Myocyte (in vitro differentiated cells): ENCODE results near the gene ARL5A. TPM values are rescaled to one million over a fixed set of nuclear protein-coding genes. Genes with fewer than 3 reads are reported as not detected.
A peak's percentile ranks its signal among the peaks of the same experiment; 100 is the strongest.
"Not testable (repeated sequence)": the region's sequence is repeated elsewhere in the genome, so short reads cannot be mapped to it uniquely, and the experiment has no call there.

Experiments used
- DNase-seq: peaks from one replicate; pipeline ENCODE4 v3.0.0-alpha.2; 2012; ENCODE audit warnings: low read depth
- total RNA-seq: library from RNA; depleted of rRNA; stranded (reverse); fragments of >200 nt; gene quantifications from 2 replicates; pipeline ENCODE4 v1.2.3, GENCODE V29; 2014

ARL5A gene
- total RNA-seq, 1 donor from 2014 or later = 49.6 TPM

- DNase-seq = no peak
These were observed 32.5 kb downstream of the ARL5A start for GRCh38 chr2:151795646-151796240.

DNA sequence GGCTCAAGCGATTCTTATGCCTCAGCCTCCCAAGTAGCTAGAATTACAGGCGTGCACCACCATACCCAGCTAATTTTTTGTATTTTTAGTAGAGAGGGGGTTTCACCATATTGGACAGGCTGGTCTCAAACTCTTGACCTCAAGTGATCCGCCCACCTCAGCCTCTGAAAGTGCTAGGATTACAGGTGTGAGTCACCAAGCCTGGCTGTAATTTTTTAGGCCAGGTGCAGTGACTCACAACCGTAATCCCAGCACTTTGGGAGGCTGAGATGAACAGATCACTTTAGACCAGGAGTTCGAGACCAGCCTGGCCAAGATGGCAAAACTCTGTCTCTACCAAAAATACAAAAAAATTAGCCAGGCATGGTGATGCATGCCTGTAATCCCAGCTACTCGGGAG, 33.8 kb downstream of the ARL5A start:
- DNase-seq = not testable (repeated sequence)

GRCh38 chr2:151793123-151793522, 35.1 kb downstream of the ARL5A start:
- DNase-seq = no peak

DNA sequence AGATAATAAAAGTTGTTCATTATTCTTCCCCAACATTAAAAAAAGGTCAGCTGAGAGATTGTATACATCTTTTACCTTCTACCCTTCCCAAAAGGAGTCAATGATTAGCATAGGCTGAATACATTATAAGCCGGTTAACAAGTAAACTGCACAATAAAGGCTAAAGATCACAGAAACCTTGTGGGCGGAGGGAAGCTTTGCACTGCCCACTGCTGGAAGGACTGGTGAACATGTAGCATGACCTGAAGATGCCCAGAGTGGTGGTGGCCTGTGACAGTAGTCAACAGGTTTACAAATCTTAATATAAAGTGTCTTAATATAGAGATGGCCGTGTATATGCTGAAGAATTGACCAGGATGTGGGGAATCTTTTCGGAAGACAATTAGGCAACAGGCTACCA, 35.6 kb downstream of the ARL5A start:
- DNase-seq = no peak

GRCh38 chr2:151791545-151791944, 36.7 kb downstream of the ARL5A start:
- no peak for DNase-seq

DNA sequence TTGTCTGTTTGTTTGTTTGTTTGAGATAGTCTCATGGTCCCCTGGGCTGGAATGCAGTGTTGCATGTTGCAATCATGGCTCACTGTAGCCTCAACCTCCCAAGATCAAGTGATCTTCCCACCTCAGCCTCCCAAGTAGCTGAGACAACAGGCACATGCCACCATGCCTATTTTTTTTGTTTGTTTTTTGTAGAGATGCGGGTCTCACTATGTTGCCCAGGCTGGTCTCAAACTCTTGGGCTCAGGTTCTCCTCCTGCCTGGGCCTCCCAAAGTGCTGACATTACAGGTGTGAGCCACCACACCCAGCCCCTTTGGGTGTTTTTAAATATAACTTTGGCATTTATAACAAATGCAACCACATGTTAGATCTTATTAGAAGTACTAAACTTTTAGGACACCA, 37.5 kb downstream of the ARL5A start:
- no peak for DNase-seq

DNA sequence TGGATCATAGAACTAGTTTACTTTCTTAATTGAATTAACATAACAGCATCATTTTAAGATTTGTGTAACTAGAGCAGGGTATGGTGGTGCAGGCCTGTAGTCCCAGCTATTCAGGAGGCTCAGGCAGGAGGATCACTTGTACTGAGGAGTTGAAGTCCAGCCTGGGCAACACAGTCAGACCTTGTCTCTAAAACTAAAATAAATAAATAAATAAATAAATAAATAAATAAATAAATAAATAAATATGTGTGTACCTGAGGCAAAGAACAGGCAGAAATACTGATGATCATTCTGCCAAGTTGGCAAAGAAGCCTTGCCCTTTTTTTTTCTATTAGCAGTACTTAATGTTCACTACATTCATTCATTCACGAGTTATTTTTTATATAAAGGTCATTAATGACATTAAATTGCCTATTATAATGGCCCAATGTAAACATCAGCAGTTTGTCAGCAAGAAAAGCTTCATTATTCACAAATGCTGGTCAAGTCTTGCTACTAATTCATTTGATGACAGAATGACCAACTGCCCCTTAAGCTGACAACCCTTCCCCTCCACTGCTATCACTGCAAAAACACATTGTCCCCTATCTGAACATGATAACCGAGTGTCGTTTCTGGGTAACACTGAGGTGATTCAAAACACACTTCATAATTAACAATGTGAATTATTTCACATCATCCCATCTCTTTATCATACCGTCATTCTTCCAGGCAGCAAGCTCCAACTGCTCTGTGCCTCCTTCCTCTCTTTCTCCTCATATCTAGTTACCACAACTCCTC, 39.0 kb downstream of the ARL5A start:
- DNase-seq = no peak

- peak; percentile 96 for DNase-seq
These were observed 41.7 kb downstream of the ARL5A start for GRCh38 chr2:151786483-151786882.

- DNase-seq = no peak
These were observed 42.1 kb downstream of the ARL5A start for GRCh38 chr2:151786077-151786476.

DNA sequence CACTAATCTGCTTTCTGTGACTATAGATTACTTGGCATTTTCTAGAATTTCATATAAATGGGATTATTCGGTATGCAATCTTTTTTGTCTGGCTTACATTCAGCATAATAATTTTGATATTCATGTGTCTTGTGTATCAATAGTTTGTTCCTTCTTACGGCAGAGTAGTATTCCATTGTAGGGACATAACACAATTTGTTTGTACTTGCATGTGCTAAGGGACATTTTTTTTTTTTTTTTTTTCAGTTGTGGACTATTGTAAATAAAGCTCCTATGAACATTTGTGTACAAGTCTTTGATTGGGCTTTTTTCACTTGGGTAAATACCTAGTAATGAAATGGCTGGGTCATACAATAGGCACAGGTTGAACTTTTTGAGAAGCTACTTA, 45.1 kb downstream of the ARL5A start:
- no peak for DNase-seq

GRCh38 chr2:151782378-151783132, 45.7 kb downstream of the ARL5A start:
- no peak for DNase-seq

DNA sequence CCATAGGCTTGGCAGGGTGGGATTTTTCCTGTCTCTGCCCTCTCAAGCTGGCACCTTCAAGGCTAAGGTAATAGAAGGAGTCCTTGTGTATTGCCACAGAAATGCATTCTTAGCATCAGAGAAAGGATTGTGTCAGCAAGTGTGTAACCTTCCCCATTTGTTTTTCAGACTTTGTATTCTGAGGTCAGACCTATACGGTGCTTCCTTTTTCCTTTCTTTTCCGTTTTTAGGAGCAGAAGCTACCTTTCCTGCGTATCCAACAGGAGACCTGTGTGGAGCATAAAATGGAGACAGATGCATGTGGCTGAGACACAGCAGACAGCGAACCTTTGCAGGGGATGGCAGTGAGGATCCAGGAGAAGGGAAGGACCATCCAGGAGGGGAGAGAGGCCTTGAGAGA, 46.6 kb downstream of the ARL5A start:
- no peak for DNase-seq

DNA sequence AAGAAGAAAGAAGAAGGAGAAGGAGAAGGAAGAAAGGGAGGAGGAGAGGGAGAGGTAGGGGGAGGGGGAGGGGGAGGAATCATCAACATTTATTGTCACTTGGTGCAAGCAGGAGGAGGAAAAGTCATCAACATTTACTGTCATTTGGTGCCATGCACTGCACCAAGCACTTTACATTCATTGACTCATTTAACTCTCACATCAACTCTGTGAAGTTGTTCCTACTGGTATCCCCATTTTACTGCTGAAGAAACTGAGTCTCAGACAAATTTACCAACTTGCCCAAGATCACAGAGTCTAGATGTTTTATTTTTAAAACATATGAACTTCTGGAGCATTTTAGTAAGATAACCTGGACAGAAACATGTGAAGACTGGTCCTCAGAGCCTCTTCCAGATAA, 47.3 kb downstream of the ARL5A start:
- DNase-seq = no peak

GRCh38 chr2:151777935-151778334, 50.3 kb downstream of the ARL5A start:
- DNase-seq = no peak

- no peak for DNase-seq
These were observed 50.7 kb downstream of the ARL5A start for GRCh38 chr2:151777487-151777886.

DNA sequence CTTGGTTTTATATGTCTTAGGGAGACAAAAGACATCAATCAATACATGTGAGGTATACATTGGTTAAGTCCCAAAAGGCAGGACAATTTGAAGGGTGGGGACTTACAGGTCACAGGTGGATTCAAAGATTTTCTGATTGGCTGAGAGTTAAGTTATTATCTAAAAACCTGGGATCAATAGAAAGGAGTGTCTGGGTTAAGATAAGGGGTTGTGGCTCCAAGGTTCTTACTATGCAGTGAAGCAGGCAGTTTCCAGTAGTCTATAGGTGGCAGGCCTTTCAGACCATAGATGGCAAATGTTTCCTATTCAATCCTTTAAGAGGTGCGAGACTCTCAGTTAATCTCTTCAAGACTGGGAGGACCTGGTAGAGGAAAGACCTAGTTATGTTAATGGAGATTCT, 51.9 kb downstream of the ARL5A start:
- no peak for DNase-seq

- no peak for DNase-seq
These were observed 53.0 kb downstream of the ARL5A start for GRCh38 chr2:151775057-151775740.

GRCh38 chr2:151774506-151774905, 53.7 kb downstream of the ARL5A start:
- peak; percentile 77 for DNase-seq

DNA sequence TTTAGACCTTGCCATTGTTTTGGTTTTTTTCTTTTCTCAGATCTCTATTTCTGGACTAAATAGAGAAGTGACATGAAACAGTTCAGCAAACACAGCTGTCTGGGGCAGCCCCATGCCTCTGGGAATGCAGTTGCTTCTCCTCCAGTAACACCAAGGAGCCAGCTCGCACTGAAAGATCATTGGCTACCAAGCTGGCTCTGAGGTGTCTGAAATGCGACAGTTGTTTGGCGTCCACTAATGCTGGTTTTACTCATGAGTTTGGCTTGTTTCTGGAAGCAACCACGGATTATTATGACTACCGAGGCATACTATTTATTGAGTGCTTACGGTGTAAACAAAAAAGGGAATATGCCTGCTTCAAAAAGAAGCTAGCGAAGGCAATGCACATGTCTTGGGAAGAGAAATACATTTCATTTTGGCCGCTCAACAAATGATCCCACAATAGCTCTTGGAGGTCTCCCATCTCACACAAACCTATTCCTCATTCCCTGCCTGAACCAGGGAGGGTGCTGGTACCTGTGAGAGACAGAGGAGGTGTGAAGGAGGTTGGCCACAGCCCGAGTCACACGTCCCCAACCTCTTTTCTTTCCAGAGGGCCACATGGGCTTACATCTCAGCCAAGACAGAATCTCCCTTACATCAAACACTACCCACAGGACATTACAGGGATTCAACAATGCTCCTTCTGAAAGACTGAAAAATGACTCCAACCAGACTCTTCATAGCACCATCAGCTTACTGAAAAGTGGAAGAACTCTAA, 56.4 kb downstream of the ARL5A start:
- DNase-seq = peak; percentile 98

GRCh38 chr2:151770995-151771394, 57.2 kb downstream of the ARL5A start:
- DNase-seq = no peak

GRCh38 chr2:151769606-151770005, 58.6 kb downstream of the ARL5A start:
- DNase-seq = no peak
